ENCODE data around the gene OXNAD1.

Gene OXNAD1

GRCh38 chr3:16264708-16265454 is at the start of gene OXNAD1, which contains the start of gene DPH3:
OXNAD1 (plus strand) TSS chr3:16265212; CDS start chr3:16270953, 5,741 bp downstream.
DPH3 (minus strand) TSS chr3:16264943; CDS start chr3:16264876, 67 bp downstream.
- no peak for TF ChIP-seq CTCF (conservative IDR thresholded peaks at IDR 0.05; ENCODE audit: low read depth, low read length)
- peak; percentile 98 for DNase-seq (ENCODE audit: low read depth)
- peak within 1 kb of the TSS; percentile 82 for H3K4me3 ChIP-seq (ENCODE audit: low read length)

GRCh38 chr3:16216373-16216935 is 48.6 kb upstream of the OXNAD1 start:
- H3K4me3 ChIP-seq (ENCODE audit: low read length): no peak overlapping the region
- DNase-seq (ENCODE audit: low read depth): no peak
- no peak for TF ChIP-seq CTCF (conservative IDR thresholded peaks at IDR 0.05; ENCODE audit: low read depth, low read length)

GRCh38 chr3:16219777-16220176 is 45.2 kb upstream of the OXNAD1 start:
- no peak for TF ChIP-seq CTCF (conservative IDR thresholded peaks at IDR 0.05; ENCODE audit: low read depth, low read length)
- H3K4me3 ChIP-seq (ENCODE audit: low read length): no peak overlapping the region
- DNase-seq (ENCODE audit: low read depth): no peak

- DNase-seq (ENCODE audit: low read depth): no peak
- TF ChIP-seq CTCF (conservative IDR thresholded peaks at IDR 0.05; ENCODE audit: low read depth, low read length): no peak
- H3K4me3 ChIP-seq (ENCODE audit: low read length): no peak overlapping the region
These were observed 43.0 kb upstream of the OXNAD1 start for GRCh38 chr3:16221990-16222389.

- no peak for DNase-seq (ENCODE audit: low read depth)
- H3K4me3 ChIP-seq (ENCODE audit: low read length): no peak overlapping the region
- no peak for TF ChIP-seq CTCF (conservative IDR thresholded peaks at IDR 0.05; ENCODE audit: low read depth, low read length)
These were observed 42.5 kb upstream of the OXNAD1 start for GRCh38 chr3:16222547-16222946.

- DNase-seq (ENCODE audit: low read depth): no peak
- no peak overlapping the region for H3K4me3 ChIP-seq (ENCODE audit: low read length)
- TF ChIP-seq CTCF (conservative IDR thresholded peaks at IDR 0.05; ENCODE audit: low read depth, low read length): no peak
These were observed 40.7 kb upstream of the OXNAD1 start for GRCh38 chr3:16224325-16224724.

- no peak for DNase-seq (ENCODE audit: low read depth)
- TF ChIP-seq CTCF (conservative IDR thresholded peaks at IDR 0.05; ENCODE audit: low read depth, low read length): no peak
- H3K4me3 ChIP-seq (ENCODE audit: low read length): no peak overlapping the region
These were observed 37.4 kb upstream of the OXNAD1 start for GRCh38 chr3:16227566-16227965.

Measured in retinal pigment epithelial cell (primary cell).